GM23248 (cell line): ENCODE data around the gene CADPS2. TPM values are rescaled to one million over a fixed set of nuclear protein-coding genes. Genes with fewer than 3 reads are reported as not detected.

ENCODE experiments used
- DNase-seq: peaks from one replicate; pipeline ENCODE4 v3.0.0-alpha.2; 2015
- H2AFZ ChIP-seq: fragments of 200-600 bp; sonication (generic); 2 replicates; pipeline ENCODE4 v1.6.1; 2016; ENCODE audit warnings: antibody characterized with exemption
- H3F3A ChIP-seq: fragments of 200-600 bp; sonication (generic); 2 replicates; pipeline ENCODE4 v1.6.1; 2016; ENCODE audit warnings: mild to moderate bottlenecking, antibody characterized with exemption, mixed run types; ENCODE audit not compliant: insufficient read depth
- H3K27ac ChIP-seq: fragments of 200-600 bp; sonication (generic); 2 replicates; pipeline ENCODE4 v1.5.1; 2016; ENCODE audit warnings: mild to moderate bottlenecking
- H3K27me3 ChIP-seq: fragments of 200-600 bp; sonication (generic); replicated peaks from 2 replicates; pipeline ENCODE4 v1.6.1; 2016; ENCODE audit warnings: mild to moderate bottlenecking; ENCODE audit not compliant: insufficient read depth
- H3K36me3 ChIP-seq: fragments of 200-600 bp; sonication (generic); 2 replicates; pipeline ENCODE4 v1.6.1; 2016; ENCODE audit warnings: low read depth, mild to moderate bottlenecking
- H3K4me1 ChIP-seq: fragments of 200-600 bp; sonication (generic); 2 replicates; pipeline ENCODE4 v1.6.1; 2016; ENCODE audit warnings: mild to moderate bottlenecking; ENCODE audit not compliant: insufficient read depth
- H3K4me2 ChIP-seq: fragments of 200-600 bp; sonication (generic); one replicate; pipeline ENCODE4 v1.6.1; 2016; ENCODE audit warnings: mild to moderate bottlenecking; ENCODE audit not compliant: unreplicated experiment
- H3K4me3 ChIP-seq: fragments of 200-600 bp; sonication (generic); 2 replicates; pipeline ENCODE4 v1.5.1; 2016; ENCODE audit warnings: mild to moderate bottlenecking
- H3K79me2 ChIP-seq: fragments of 200-600 bp; sonication (generic); 2 replicates; pipeline ENCODE4 v1.6.1; 2016; ENCODE audit warnings: mild to moderate bottlenecking; ENCODE audit not compliant: insufficient read depth
- H3K9ac ChIP-seq: fragments of 200-600 bp; sonication (generic); 2 replicates; pipeline ENCODE4 v1.6.1; 2016; ENCODE audit warnings: mild to moderate bottlenecking
- H3K9me2 ChIP-seq: fragments of 200-600 bp; sonication (generic); 2 replicates; pipeline ENCODE4 v1.6.1; 2016; ENCODE audit warnings: mixed run types, mild to moderate bottlenecking, moderate library complexity; ENCODE audit not compliant: insufficient read depth
- H3K9me3 ChIP-seq: fragments of 200-600 bp; sonication (generic); one replicate; pipeline ENCODE4 v1.6.1; 2017; ENCODE audit warnings: low read depth
- H4K20me1 ChIP-seq: fragments of 200-600 bp; sonication (generic); 2 replicates; pipeline ENCODE4 v1.6.0; 2016; ENCODE audit not compliant: insufficient read depth
- EZH2 ChIP-seq: fragments of 200-600 bp; sonication (generic); IDR thresholded peaks from 2 replicates; pipeline ENCODE4 v1.6.1; 2018; ENCODE audit warnings: antibody characterized with exemption, mild to moderate bottlenecking; ENCODE audit not compliant: insufficient read depth, poor library complexity, severe bottlenecking
- EZH2phosphoT487 ChIP-seq: fragments of 200-600 bp; sonication (generic); IDR thresholded peaks from 2 replicates; pipeline ENCODE4 v1.6.1; 2018; ENCODE audit warnings: antibody characterized with exemption, moderate library complexity, mild to moderate bottlenecking, low read depth; ENCODE audit not compliant: insufficient read depth
- WGBS, 2 experiments: methylation state at CpG; one replicate each; pipeline ENCODE4 v1.1.6; 2015 to 2017; ENCODE audit warnings: low lambda C conversion rate in 2 of 2, low coverage in 1 of 2; ENCODE audit errors: missing lambda C conversion rate in 2 of 2; 5-methylcytosine and 5-hydroxymethylcytosine counted together
- in situ Hi-C: fragments of 300-500 bp; cut with MboI; formaldehyde crosslinking; loops from 2 replicates; pipeline ENCODE4 v1.15.0; 2020
- polyA plus RNA-seq: library from polyadenylated mRNA; unstranded; fragments of >200 nt; fragmentation: Nextera tagmentation; extraction: Ambion mirVana; gene quantifications from 2 replicates; pipeline ENCODE4 v1.2.1, GENCODE V29; 2016
- total RNA-seq: library from RNA; depleted of rRNA; stranded (reverse); fragments of >200 nt; shearing (Covaris generic); gene quantifications from 2 replicates; pipeline ENCODE4 v1.2.3, GENCODE V29; 2014

The CADPS2 gene
- total and polyA plus RNA-seq, 2 experiments from 2014 or later, result 0.06 to 0.43 TPM

GRCh38 chr7:122727759-122728158 is 158.5 kb downstream of the CADPS2 start:
- H3K4me3 ChIP-seq, result no peak overlapping the region
- no peaks in the 10 kb centered on the region for H4K20me1 ChIP-seq
- H3K27ac ChIP-seq, result no peak overlapping the region
- H3F3A ChIP-seq, result no peaks in the 10 kb centered on the region
- WGBS, 2 experiments, result 31 to 35% methylated on average over 1 of the region's 1 CpG
- no peaks in the 10 kb centered on the region for H3K27me3 ChIP-seq
- H3K36me3 ChIP-seq, result no peaks in the 10 kb centered on the region
- no peak overlapping the region for H3K4me2 ChIP-seq
- H2AFZ ChIP-seq, result no peak overlapping the region
- DNase-seq, result no peak
- in situ Hi-C loops, result no loop called here
- no peak for TF ChIP-seq EZH2phosphoT487
- TF ChIP-seq EZH2, result no peak
- no peak overlapping the region for H3K9ac ChIP-seq
- no peaks in the 10 kb centered on the region for H3K4me1 ChIP-seq
- no peaks in the 10 kb centered on the region for H3K79me2 ChIP-seq
- H3K9me3 ChIP-seq, result no peaks in the 10 kb centered on the region
- no peaks in the 10 kb centered on the region for H3K9me2 ChIP-seq

- Histone ChIP-seq H3K27ac (no peak overlapping the region), H3K4me1 (no peaks in the 10 kb centered on the region), H3K36me3 (no peaks in the 10 kb centered on the region), H3K9me3 (no peaks in the 10 kb centered on the region), H3F3A (no peaks in the 10 kb centered on the region), H3K79me2 (no peaks in the 10 kb centered on the region), H3K9me2 (no peaks in the 10 kb centered on the region), H3K4me3 (no peak overlapping the region), H3K4me2 (no peak overlapping the region), H3K27me3 (no peaks in the 10 kb centered on the region), H3K9ac (no peak overlapping the region), H2AFZ (no peak overlapping the region), H4K20me1 (no peaks in the 10 kb centered on the region)
- no peak for DNase-seq
- in situ Hi-C loops, result no loop called here
- TF ChIP-seq EZH2phosphoT487, result no peak
- no peak for TF ChIP-seq EZH2
Observed at GRCh38 chr7:122727354-122727753, 158.9 kb downstream of the CADPS2 start.

DNA sequence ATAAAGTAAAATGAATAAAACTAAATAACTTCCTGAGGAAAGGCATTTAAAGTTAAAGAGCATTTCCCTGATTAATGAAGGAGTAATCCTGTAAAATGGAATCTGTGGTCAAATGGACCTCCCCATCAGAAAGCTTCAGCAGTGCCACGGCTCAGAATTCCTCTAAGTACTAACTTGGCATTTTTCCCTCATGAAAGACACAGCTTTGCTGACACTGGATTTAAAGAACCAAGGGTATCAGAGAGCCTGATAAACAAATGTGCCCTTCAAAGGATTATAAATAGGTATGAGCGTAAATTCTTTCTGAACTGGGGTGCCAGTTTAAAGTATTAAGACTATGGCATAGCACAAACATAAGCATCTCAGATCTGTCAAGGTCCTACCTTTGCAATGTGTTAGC is 159.4 kb downstream of the CADPS2 start:
- Histone ChIP-seq H3K36me3 (no peaks in the 10 kb centered on the region), H3K27ac (no peak overlapping the region), H2AFZ (no peak overlapping the region), H3F3A (no peaks in the 10 kb centered on the region), H3K9me2 (no peaks in the 10 kb centered on the region), H3K9ac (no peak overlapping the region), H3K79me2 (no peaks in the 10 kb centered on the region), H3K4me2 (no peak overlapping the region), H4K20me1 (no peaks in the 10 kb centered on the region), H3K4me3 (no peak overlapping the region), H3K27me3 (no peaks in the 10 kb centered on the region), H3K9me3 (no peaks in the 10 kb centered on the region), H3K4me1 (no peaks in the 10 kb centered on the region)
- DNase-seq, result no peak
- TF ChIP-seq EZH2phosphoT487 (no peak), EZH2 (no peak)
- in situ Hi-C loops, result no loop called here
- WGBS, 2 experiments, result 46 to 54% methylated on average over 2 of the region's 2 CpGs

DNA sequence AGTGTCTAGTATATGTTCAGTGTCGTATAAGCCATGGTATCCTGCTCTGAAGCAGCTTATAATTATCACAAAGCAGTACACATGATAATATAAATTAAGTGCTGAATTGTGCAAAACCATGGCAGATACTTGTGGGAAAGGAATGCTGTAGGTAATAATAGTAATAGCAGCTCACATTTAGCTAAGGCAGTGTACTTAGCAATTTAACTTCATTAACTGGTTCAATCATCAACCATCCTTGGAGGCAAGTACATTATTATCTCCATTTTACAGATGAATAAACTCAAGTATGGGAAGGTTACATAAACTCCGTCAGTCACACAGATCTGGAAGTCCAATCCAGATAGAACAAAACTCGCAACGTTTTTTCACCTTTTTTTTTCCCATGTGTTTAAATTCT is 161.9 kb downstream of the CADPS2 start:
- no peak overlapping the region for H3K9ac ChIP-seq
- H3K4me1 ChIP-seq, result no peaks in the 10 kb centered on the region
- no peaks in the 10 kb centered on the region for H3K9me3 ChIP-seq
- no peaks in the 10 kb centered on the region for H3K9me2 ChIP-seq
- WGBS, 2 experiments, result 52 to 60% methylated on average over 4 of the region's 4 CpGs
- no peak for DNase-seq
- no peaks in the 10 kb centered on the region for H3K36me3 ChIP-seq
- no peak overlapping the region for H3K4me2 ChIP-seq
- no peak overlapping the region for H3K4me3 ChIP-seq
- no peak overlapping the region for H2AFZ ChIP-seq
- no peak overlapping the region for H3K27ac ChIP-seq
- H3K27me3 ChIP-seq, result no peaks in the 10 kb centered on the region
- in situ Hi-C loops, result no loop called here
- H3F3A ChIP-seq, result no peaks in the 10 kb centered on the region
- TF ChIP-seq EZH2phosphoT487 (no peak), EZH2 (no peak)
- no peaks in the 10 kb centered on the region for H3K79me2 ChIP-seq
- H4K20me1 ChIP-seq, result no peaks in the 10 kb centered on the region

DNA sequence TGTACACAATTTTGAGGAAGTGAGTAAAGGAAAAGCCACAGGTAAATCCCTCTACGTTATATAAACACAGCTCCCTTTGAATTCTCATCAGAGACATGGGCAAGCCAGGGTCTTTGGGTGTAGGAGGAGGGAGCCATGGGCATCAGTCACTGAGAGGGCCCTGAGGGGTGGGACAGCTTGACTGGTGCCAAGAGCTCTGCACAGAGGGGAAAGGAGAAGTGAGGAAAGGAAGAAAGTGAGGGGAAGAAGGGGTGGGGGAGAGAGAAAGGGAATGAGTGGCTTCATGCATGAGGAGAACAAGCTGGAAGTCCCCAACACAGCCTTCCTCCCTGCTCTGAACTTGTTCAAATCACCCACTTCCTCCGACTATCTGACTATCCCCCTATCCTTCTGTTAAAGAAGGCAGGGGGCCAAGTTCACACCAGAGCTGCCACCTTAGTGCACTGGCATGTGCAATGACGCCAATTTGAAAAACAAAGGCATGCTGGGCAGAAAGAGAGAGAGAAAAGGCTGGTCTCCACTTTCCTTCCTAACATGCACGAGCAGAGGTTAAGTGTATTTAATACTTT is 167.2 kb downstream of the CADPS2 start:
- Histone ChIP-seq H3K4me2 (no peak overlapping the region), H3K27me3 (no peaks in the 10 kb centered on the region), H3K9me2 (no peaks in the 10 kb centered on the region), H3K9ac (no peak overlapping the region), H3K4me1 (no peaks in the 10 kb centered on the region), H3K27ac (no peak overlapping the region), H2AFZ (no peak overlapping the region), H3K9me3 (no peaks in the 10 kb centered on the region), H3K79me2 (no peaks in the 10 kb centered on the region), H3K4me3 (no peak overlapping the region), H3K36me3 (no peaks in the 10 kb centered on the region), H4K20me1 (no peaks in the 10 kb centered on the region), H3F3A (no peaks in the 10 kb centered on the region)
- DNase-seq, result no peak
- WGBS, 2 experiments, result 10 to 11% methylated on average over 4 of the region's 4 CpGs
- TF ChIP-seq EZH2phosphoT487 (no peak), EZH2 (no peak)
- in situ Hi-C loops, result no loop called here
